HepG2 (cell line): ENCODE data around the gene ALDH16A1.

Source experiments
- CEBPG ChIP-seq: IDR thresholded peaks from 2 replicates; pipeline ENCODE4 v1.6.1; 2016
- MBNL3 ChIP-seq: fragments of 250-450 bp; sonication (Bioruptor Pico); conservative IDR thresholded peaks from 2 replicates; pipeline ENCODE4 v1.8.0; 2022; ENCODE audit warnings: mild to moderate bottlenecking, inconsistent platforms
- POLR2A ChIP-seq, 2 experiments: IDR thresholded peaks; 2 replicates each; pipeline ENCODE4 v1.6.1; 2011; ENCODE audit warnings: low read depth in 2 of 2, low read length in 2 of 2, mild to moderate bottlenecking in 1 of 2, moderate library complexity in 1 of 2; ENCODE audit not compliant: insufficient read depth in 1 of 2
- POLR2AphosphoS5 ChIP-seq: IDR thresholded peaks from 2 replicates; pipeline ENCODE4 v1.6.1; 2012; ENCODE audit warnings: low read depth, low read length
- ZNF546 ChIP-seq: sonication (generic); formaldehyde crosslinking; conservative IDR thresholded peaks from 2 replicates; pipeline ENCODE4 v1.8.1; 2023; ENCODE audit warnings: mild to moderate bottlenecking, missing genetic modification reagents
- ZNF747 ChIP-seq: sonication (generic); formaldehyde crosslinking; IDR thresholded peaks from 2 replicates; pipeline ENCODE4 v1.8.1; 2023; ENCODE audit warnings: missing genetic modification reagents, mild to moderate bottlenecking, borderline replicate concordance
- TF ChIP-seq, protein P1 (sequence below): IDR thresholded peaks from 2 replicates; pipeline ENCODE4 v1.6.1; 2016; ENCODE audit warnings: missing compliant biosample characterization, missing genetic modification reagents, borderline replicate concordance

DNA sequence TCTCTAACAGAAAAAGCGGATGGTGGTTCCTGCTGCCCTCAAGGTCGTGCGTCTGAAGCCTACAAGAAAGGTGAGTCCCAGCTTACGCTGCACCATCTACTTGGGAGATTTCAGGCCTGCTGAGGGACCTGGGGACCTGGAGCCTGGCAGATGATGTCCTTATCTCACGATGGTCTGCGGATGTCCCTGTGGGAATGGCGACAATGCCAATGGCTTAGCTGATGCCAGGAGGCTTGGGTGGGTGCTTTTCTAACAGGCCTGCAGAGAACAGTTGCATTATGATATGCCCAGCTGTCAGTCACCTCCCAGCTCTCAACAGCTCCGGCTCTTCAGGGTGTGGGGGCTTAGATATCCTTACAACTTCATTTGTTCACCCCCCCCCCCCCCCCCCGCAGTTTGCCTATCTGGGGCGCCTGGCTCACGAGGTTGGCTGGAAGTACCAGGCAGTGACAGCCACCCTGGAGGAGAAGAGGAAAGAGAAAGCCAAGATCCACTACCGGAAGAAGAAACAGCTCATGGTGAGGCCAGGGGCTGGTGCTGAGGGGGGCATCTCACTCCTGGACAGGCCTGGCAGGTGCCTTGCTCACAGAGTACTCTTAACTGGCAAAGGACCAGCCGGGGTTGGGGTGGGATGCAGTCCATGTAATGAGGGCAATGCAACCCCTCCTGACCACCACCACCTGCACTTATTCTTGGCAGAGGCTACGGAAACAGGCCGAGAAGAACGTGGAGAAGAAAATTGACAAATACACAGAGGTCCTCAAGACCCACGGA, 38.2 kb downstream of the ALDH16A1 start:
- TF ChIP-seq POLR2AphosphoS5 (no peak), ZNF546 (CRISPR knock-in tag) (no peak), CEBPG (no peak), MBNL3 (no peak), ZNF747 (no peak), POLR2A (IDR thresholded peaks at IDR 0.05; ENCODE audit: insufficient read depth in 1 of 2, low read depth in 2 of 2, low read length in 2 of 2) (no peak)
- TF ChIP-seq, protein P1, sequence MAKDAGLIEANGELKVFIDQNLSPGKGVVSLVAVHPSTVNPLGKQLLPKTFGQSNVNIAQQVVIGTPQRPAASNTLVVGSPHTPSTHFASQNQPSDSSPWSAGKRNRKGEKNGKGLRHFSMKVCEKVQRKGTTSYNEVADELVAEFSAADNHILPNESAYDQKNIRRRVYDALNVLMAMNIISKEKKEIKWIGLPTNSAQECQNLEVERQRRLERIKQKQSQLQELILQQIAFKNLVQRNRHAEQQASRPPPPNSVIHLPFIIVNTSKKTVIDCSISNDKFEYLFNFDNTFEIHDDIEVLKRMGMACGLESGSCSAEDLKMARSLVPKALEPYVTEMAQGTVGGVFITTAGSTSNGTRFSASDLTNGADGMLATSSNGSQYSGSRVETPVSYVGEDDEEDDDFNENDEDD (CRISPR knock-in tag), result no peak
